ENCODE data around the gene PARD3.
"Not testable (repeated sequence)": the region's sequence is repeated elsewhere in the genome, so short reads cannot be mapped to it uniquely, and the experiment has no call there.

Gene PARD3

DNA sequence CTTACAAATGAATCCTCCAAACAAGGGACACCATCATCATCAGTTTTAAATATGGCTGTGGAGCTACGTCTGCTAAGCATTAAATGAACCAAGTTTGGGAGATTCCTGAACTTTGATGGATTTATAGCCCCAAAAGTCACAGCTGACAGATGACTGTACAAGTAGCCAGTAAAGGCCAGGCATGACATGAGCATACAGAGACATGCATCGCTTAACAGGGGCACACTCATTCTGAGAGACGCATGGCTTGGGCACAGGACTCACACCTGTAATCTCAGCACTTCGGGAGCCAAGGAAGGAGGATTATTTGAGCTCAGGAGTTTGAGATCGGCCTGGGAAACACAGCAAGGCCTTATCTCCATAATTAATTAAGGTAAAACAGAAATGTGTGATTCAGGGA lies 166.2 kb downstream of the PARD3 start:
- no peak for DNase-seq (ENCODE audit: low read depth)

DNA sequence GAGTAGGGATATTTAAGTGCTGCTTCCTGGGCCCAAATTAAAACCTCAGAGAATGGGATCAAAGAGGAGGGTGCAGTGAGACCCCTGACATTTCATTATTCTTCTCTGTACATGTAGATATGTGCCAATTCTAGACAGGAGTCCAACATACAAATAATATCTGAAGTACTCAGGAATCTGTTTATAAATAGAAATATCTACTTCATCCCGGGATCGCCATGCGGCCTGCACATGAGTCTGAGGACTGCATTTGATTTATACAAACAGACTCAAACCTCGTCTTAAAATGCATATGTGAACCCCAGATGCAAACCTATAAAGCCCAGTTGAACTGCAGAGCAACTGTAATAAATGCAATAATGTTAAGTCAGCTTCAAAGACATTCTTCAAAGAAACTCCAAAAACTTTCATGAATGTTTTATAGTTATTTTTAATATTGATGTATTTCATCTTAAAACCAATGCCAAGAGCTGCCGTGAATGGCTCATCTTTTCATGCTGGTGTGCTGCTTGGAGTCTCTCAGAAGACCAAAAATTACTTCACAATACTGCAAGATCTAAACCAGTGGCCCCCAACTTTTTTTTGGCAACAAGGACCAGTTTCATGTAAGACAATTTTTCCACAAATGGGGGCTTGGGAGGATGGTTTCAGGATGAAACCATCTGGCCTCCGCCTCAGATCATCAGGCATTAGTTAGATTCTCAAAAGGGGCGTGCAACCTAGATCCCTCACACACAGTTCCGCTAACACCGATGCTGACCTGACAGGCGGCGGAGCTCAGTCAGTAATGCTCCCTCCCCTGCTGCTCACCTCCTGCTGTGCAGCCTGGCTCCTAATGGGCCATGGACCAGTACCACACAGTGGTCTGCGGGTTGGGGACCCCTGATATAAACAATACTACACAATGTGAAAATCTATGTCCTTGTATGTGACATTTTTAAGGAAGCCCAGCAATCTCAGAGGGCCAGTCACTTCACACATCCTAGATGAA lies 166.9 kb downstream of the PARD3 start:
- no peak for DNase-seq (ENCODE audit: low read depth)

DNA sequence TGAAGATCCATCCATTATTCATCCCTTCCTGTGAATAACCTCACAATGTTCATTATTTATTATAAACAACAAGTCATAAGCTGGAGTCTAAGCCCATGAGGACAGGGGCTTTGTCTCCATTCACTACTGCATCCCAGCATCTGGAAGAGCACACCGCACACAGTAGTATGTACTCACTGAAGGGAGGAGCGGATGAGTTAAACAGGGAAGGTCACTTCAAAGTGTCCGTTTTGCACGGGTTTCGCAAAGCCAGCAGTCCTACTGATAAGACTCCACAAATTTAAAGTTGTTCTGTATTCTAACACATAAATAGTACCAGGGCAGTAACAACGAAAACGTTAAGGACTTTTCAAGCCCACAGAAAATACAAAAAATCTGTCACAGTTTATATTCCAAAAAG lies 167.9 kb downstream of the PARD3 start:
- no peak for DNase-seq (ENCODE audit: low read depth)

DNA sequence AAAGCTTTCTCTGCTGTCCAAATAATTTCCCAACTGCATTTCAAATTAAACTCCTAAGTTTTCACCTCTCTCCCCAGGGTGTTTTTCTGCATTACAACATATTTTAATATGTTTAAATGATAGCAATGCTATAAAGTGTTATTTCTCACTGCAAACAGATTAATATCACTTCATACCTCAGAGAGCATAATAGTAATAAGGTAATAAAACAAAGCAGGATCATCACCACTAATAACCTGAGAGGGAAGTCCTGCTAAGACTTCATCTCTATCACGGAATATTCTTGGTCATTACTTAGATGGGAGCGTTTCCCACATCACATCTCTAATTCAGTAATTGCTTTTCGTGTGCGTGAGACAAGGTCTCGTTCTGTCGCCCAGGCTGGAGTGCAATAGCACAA lies 168.8 kb downstream of the PARD3 start:
- no peak for DNase-seq (ENCODE audit: low read depth)

DNA sequence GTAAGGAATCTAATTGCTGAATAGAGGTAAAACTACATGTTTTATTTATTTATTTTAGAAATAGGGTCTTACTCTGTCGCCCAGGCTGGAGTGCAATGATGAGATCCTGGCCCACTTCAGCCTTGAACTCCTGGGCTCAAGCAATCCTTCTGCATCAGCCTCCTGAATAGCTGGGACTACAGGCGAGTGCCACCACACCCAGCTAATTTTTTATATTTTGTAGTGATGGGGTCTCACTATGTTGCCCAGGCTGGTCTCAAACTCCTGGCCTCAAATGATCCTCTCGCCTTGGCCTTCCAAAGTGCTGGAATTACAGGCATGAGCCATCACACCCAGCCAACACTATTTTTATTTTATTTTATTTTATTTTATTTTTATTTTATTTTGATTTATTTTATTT lies 170.3 kb downstream of the PARD3 start:
- not testable (repeated sequence) for DNase-seq (ENCODE audit: low read depth)

DNA sequence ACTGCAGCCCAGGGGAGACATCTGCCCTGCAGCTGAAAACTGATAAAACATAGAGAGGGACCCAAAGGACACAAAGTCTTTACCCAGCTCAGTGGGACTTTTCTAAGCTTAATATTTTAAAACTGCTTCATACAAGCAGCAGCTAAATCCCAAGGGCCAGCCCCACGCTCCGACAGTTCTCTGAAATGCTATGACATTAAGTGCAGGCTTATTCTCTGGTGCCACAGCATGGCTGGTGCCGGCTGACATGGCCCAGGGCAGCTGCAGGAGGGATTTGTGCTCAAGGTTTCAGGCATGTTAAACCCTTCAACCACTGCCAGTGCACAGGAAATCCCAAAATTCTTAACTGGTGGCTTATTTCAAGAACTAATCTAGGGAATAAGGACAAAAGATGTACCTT lies 170.9 kb downstream of the PARD3 start:
- no peak for DNase-seq (ENCODE audit: low read depth)

DNA sequence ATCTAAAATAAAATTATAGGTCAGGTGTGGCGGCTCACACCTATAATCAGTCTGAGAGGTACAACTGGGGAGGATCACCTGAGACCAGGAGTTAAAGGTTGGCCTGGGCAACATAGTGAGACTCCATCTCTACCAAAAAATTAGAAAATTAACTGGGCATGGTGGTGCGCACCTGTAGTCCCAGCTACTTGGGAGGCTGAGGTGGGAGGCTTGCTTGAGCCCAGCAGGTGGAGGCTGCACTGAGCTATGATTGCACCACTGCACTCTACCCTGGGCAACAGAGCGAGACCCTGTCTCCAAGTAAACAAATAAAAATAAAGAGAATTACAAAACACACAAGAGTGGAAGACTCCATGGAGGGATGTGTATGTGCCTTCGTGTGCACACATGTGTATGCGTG lies 171.5 kb downstream of the PARD3 start:
- no peak for DNase-seq (ENCODE audit: low read depth)

DNA sequence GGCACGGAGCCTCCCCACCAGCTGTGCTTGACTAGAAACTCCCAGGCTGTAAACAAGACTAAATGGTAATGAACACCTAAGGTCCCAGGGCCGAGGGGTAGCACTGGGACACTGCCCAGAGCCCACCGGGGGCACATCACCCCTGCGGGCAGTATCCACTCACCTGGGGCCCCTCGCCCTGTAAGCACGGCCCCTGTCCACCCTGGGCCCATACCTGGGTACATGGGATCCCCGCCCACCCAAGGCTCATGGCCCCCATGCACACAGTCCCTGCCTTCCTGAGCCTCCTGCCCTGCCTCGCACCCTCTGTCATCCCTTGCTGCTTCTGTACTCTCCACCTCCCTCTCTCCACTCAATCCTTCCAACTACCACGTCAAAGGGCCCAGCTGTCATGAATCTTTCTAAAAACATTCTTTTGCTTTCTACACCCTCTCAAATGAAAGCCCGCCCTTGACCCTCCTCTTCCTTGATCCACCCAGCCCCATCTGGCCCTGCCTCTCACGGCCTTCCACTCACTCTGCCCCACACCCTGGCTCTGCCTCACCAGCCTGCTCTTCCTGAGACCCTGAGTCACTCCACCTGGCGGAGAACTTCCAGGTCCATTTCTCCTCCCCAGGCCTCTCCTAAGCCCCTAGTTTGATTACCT lies 173.1 kb downstream of the PARD3 start:
- no peak for DNase-seq (ENCODE audit: low read depth)

DNA sequence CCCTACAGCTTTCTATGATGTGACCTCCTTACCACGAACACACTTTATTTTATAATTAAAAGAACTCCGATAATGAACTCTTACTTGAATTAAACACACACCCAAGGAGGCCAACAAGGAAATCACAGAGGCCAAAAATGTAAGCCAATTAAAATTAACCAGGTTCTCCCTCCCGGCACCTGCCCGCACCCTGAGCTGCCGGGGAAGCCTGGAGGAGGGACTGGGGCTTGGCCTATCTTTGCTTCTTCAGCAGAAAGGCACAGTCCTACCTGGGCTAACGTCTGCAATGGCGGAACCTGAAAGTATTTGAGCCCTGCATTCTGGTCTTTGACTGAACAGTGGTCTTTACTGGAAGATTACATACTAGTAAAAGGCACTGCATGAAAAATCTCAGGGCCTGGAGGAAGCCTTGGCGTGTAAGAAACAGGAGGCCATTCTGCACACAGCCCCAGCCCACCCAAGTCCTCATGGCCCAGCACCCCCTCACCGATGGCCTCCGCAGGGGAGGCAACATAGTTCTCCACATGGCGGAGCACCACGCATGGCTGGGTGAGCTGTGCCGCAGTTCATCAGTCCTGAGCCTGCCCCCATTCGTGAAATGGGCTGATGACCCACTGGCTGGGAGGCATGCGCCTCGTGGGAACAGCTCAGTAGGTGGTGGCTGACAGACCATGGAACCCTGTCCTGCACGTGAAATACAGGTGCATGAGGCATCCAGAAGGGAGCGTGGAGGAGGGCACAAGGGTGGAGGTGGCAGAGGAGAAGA lies 173.8 kb downstream of the PARD3 start:
- no peak for DNase-seq (ENCODE audit: low read depth)

DNA sequence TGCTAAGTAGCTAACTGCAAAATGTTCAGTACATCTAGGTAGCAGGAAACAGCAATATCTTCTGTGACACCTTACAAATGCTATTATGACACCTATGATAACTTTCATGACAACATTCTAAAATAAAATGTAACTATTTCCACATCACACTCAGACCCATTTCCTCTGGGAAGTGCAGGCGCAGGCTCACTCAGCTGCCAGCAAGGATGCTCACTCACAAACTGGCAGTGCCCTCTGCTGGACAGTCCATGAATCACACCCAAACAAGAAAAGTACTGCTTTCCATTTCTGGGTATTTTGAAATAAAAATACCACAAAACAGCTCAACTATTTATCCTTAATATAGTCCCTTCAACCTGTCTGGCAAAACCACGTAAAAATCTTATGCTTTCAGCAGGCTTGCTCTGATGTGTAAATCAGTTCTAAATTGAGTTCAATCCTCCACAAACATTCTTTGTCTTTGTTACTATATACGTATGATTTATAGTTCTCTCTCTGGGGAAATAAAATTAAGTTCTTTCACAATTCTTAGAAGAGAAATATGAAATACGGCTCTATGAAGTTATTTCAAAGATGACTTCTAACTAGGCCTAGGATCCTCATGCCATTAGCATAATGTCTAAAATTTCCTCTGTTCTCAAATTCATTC lies 176.6 kb downstream of the PARD3 start:
- DNase-seq (ENCODE audit: low read depth), result peak; percentile 33

DNA sequence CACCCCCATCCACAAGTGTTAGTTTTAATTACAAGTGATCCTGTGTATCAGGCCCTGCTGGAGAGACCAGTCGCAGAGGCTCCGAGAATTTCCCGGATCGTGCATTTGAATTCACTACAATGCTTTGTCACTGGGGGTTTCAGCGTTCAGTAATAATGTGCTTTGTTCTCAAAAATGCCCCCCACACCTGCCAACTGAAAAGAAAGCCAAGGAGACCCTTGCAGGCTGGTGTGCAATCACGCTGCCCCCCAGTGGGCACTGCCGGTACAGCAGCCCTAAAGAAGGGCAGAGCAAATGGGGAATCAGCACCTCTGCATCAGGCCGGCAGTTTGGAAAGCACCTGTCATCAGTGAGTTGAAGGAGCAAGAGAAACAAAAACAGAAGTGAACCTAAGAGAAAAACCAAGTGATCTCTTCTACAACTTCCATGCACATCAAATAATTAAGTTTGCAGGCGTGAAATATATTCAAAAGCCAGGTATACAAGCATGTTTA lies 177.6 kb downstream of the PARD3 start:
- peak; percentile 59 for DNase-seq (ENCODE audit: low read depth)

DNA sequence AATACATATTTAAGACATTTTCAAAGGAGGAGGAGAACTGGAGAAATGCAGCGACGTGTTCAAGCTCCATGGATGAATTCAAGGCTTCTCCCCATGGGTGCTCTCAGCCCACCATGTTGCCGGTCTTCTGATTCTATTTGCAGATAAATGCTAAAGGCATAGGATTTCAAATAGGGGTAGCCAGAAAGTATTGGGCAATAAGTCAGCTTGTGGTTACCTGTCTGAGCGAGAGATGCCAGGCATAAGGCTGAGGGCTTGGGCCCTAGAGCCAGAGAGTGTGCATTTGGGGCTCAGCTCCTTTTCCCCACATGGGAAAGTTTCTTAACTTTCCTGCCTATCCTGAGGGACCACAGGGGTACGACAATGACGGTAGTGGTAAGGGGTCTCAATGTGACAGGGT lies 180.0 kb downstream of the PARD3 start:
- DNase-seq (ENCODE audit: low read depth), result no peak

DNA sequence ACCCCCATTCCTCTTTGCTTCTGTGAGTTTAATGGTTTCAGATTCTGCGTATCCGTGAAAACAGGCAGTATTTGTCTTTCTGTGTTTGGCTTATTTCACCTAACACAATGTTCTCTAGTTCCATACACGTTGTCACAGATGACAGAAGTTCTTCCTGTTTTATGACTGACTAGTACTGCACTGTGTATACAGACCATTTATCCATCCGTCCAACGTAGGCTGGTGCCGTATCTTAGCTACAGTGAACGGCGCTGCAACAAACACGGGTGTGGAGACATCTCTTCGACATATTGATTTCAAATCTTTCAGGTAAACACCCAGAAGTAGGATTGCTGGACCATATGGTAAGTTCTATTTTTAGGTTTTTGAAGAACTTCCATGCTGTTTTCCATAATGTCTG lies 181.7 kb downstream of the PARD3 start:
- no peak for DNase-seq (ENCODE audit: low read depth)

DNA sequence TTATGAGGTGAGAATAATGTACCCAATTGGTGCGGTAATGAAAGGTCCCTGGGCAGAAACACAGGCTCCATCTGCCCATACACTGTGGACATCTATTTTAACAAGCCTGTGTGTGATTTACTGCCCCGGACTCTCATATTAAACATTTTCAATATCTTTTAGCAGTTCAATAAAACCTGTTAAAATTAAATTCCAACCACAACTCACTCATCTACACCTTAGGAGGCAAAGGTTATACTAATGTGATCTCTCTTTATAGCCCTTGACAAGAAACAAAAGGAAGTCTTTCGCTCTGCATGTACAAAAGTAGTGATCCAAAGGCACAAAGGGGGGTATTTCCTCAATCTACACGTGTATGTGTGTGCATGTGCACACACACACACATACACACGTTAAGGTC lies 186.0 kb downstream of the PARD3 start:
- no peak for DNase-seq (ENCODE audit: low read depth)

DNA sequence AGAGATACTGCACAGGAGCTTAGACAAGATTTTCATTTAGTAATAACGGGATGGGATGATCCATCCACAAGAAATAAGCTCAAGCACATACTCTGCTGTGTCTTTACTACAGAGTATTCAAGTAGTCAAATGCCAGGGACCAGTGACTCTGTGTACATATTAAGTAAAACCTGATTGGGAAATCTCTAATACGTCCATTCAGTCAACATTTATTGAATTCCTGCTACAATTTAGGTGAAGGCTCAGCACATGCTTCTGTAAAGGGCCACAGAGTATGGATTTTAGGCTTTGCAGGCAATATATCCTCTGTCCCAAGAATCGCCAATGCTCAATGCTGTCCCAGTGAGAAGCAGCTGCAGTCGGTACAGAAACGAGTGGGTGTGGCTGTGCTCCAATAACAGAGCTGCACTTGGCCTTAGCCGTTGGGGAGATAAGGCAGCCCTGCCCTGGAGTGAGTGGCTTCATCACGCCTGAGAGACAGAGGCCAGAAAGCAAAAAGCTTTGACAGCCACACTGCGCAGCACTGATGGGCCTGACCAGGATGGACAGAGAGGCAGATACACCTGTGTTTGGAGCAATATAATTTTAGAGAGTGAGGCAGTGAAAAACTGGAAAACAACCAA lies 186.8 kb downstream of the PARD3 start:
- DNase-seq (ENCODE audit: low read depth), result no peak

DNA sequence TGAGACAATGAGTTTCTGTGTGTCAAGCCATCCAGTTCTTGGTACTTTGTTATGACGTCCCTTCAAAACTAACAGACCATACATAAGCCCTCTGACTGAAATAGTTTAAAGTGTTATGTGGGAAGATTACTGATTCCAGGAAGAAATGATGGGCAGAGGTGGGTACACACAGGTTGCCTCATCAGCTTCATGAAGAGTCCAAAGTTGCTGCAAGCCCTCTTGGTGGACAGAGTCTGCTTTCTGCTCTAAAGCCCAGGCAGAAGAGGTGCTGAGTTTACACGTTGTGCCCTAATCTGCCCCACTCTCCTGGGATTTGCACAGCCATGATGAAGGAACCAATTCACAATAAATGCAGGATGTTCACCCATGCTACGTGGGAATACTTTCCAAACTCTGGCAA lies 187.4 kb downstream of the PARD3 start:
- no peak for DNase-seq (ENCODE audit: low read depth)

DNA sequence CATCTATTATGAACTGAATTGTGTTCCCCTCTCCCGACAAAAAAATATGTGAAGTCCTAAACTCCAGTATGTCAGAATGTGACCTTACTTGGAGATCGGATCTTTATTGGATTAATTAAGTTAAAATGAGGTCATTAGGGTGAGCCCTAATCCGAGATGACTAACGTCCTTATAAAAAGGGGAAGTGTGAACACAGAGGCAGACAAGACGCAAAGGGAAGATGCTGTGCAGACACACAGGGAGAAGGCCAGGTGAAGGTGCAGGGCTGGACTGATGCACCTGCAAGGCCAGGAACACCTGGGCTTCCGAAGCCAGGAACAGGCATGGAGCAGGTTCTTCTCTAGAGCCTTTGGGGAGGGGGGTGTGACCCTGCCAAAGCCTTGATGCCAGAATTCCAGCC lies 187.8 kb downstream of the PARD3 start:
- DNase-seq (ENCODE audit: low read depth), result no peak

DNA sequence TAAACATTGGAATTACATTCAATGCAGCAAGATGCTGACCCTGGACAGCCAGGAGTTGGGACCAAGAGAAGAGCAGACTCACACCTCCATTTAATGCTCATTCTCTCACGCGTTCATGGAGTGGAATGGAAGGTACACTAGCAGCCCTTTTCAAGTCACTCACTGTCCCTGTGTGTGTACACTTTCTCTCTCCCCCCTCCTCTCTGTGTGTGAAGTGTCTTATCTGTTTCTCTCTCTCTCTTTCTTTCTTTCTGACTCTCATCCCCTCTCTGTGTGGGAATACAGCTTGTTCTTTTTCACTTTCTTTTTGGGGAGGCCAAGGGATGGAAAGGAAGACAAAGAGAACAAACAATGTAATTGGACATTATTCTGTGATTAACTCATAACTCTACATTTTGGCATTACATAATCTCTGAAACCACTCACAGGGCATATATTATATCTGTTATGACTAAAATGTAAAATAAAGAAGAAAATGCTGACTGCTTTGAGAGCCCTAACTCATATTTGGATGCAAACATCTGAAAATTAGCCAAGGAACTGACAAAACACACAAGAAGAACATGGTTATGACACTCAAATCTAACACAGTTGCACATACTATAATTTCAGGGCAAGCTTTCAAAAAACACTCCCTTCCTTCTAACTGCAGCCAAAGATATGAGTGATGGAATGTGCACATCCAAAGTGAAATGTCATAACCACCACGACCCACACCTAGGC lies 188.8 kb downstream of the PARD3 start:
- no peak for DNase-seq (ENCODE audit: low read depth)

DNA sequence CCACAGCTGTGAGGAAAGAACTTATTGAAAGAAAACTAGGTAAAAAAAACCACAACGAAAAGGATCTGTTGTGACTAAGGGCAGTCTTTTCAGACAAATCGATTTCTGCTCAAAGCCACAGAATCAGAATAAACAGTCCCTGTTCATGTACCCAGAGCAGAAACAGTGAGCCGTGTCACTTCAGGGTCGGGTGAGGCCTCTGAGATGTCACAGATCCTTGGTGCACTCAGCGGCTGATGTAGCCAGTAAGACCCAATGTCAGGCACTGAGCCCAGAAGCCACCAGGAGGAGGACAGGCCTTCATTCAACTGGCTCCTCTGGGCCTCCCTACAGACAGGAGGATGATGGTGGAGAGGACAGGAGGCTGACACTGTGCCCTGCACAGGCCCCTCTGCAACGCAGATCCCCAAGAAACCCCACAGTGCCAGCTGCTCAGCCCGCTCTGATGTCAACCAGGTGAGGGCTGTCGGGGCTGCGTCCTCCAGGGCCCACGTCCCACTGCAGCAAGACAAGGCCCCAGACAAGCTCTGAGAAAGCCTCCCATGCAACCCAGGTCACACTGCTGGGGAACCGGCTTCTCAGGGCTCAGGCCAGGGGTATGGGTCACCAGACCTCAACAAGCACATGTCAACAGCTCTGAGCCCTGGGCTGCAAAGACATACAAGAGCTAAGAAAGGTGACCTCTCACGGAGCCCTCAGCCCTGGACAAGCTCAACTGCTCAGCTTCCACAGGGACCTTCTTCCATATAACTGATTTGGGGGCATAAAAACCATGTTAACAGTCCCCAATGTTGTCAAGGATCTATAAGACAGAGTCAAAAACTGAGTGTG lies 190.6 kb downstream of the PARD3 start:
- DNase-seq (ENCODE audit: low read depth), result no peak

DNA sequence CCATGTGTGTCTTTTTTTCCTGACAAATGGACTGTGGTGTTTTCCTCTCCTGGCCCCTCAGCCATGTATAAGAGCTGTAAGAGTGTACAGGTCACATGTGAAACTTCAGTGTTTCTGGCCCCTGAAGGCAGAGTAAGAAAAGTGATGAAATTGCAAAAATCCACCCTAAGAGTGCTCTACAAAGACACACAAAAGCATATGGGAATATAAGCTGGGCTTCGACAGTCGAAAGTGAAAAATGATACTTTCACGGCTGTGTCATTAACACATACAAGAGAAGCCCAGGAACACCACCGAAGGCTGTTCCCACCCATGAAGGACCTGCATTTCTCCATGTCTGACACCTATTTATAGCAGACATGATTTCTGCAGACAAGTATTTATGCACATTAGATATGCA lies 192.2 kb downstream of the PARD3 start:
- no peak for DNase-seq (ENCODE audit: low read depth)

Measured in stimulated activated CD8-positive, alpha-beta memory T cell treated with anti-CD3 and anti-CD28 coated beads, Interleukin-15, amount 100 ng/mL, for 24 hours (primary cell).